ENCODE measurements around the gene SMAD5. TPM values are rescaled to one million over a fixed set of nuclear protein-coding genes. Genes with fewer than 3 reads are reported as not detected.

SMAD5 gene
- total and polyA plus RNA-seq, 2 of the 8 experiments (the other 6 are each of a cell fraction or from before 2014, with no cell fraction given), result 30.2 to 60.5 TPM

GRCh38 chr5:136221340-136221739 is 88.7 kb downstream of the SMAD5 start:
- Histone ChIP-seq H2BK120ac (replicated peaks; ENCODE audit: low read depth, low read length) (no peak overlapping the region), H4K20me1 (replicated peaks in 1 of 2; ENCODE audit: control insufficient read depth in 1 of 2, insufficient read depth in 2 of 2, low read length in 2 of 2) (no peaks in the 10 kb centered on the region), H3K56ac (replicated peaks; ENCODE audit: insufficient read length, low read depth, low read length) (no peak overlapping the region), H3K23ac (ENCODE audit: insufficient read length) (no peak overlapping the region), H2BK12ac (ENCODE audit: low read depth, low read length) (no peak overlapping the region), H3K4me3 (ENCODE audit: extremely low read depth in 1 of 4, insufficient read depth in 2 of 4, low read depth in 3 of 4, low read length in 4 of 4) (no peak overlapping the region), H3K79me1 (ENCODE audit: low read depth, low read length) (no peaks in the 10 kb centered on the region), H3K9me3 (ENCODE audit: insufficient read depth in 2 of 2, low read depth in 1 of 2, low read length in 1 of 2) (peaks cover 2 to 16% of the 10 kb centered on the region in 2 experiments), H3K4ac (replicated peaks; ENCODE audit: insufficient read length, low read depth, low read length) (no peak overlapping the region), H3K4me2 (ENCODE audit: insufficient read depth in 1 of 2, low read depth in 2 of 2, low read length in 2 of 2) (no peak overlapping the region), H2BK20ac (ENCODE audit: low read length) (no peak overlapping the region), H4K8ac (ENCODE audit: extremely low read depth, insufficient read depth, low read length) (no peak overlapping the region), H2AFZ (ENCODE audit: low read length) (no peak overlapping the region), H3K36me3 (ENCODE audit: control insufficient read depth in 2 of 4, insufficient read depth in 4 of 4, low read length in 3 of 4) (no peaks in the 10 kb centered on the region), H4K5ac (ENCODE audit: insufficient read length, low read depth, low read length) (no peak overlapping the region), H3K4me1 (replicated peaks in 1 of 4; ENCODE audit: control insufficient read depth in 3 of 4, insufficient read depth in 4 of 4, low read length in 3 of 4) (peaks cover 0 to 6% (median 0%) of the 10 kb centered on the region in 4 experiments; a peak in 1 of 7 replicates), H3K27me3 (replicated peaks in 1 of 4; ENCODE audit: control insufficient read depth in 3 of 4, extremely low read depth in 1 of 4, insufficient read depth in 3 of 4, low read length in 3 of 4) (no peaks in the 10 kb centered on the region; a peak in 1 of 7 replicates), H3K9ac (replicated peaks in 1 of 4; ENCODE audit: extremely low read depth in 1 of 4, low read depth in 3 of 4, low read length in 3 of 4) (no peak overlapping the region), H2BK5ac (ENCODE audit: low read depth, low read length) (no peak overlapping the region), H3K18ac (ENCODE audit: extremely low read depth, low read length) (no peak overlapping the region), H4K91ac (replicated peaks; ENCODE audit: insufficient read length, low read length) (no peak overlapping the region), H2AK5ac (ENCODE audit: low read depth, low read length) (no peak overlapping the region), H3K27ac (ENCODE audit: low read depth, low read length) (no peak overlapping the region), H2BK15ac (ENCODE audit: low read length) (no peak overlapping the region), H3K79me2 (ENCODE audit: control insufficient read depth in 1 of 2, insufficient read depth in 2 of 2, low read length in 2 of 2) (no peaks in the 10 kb centered on the region), H3K23me2 (ENCODE audit: low read depth, low read length) (no peaks in the 10 kb centered on the region), H3K14ac (ENCODE audit: insufficient read length) (no peak overlapping the region)
- WGBS, 2 experiments (ENCODE audit: extremely low coverage in 1 of 2, insufficient coverage in 1 of 2, insufficient read length in 1 of 2, insufficient replicate concordance in 2 of 2, low coverage in 1 of 2, low lambda C conversion rate in 2 of 2, missing lambda C conversion rate in 1 of 2), result 86% methylated on average over 4 of the region's 4 CpGs; no CpG with 5 or more reads in 1 of the 2 experiments
- FAIRE-seq (no peak), DNase-seq (ENCODE audit: low read depth in 1 of 2, low spot score in 2 of 2) (no peak)
- ChIA-PET POLR2A (ENCODE audit: partially characterized antibody) (no interaction called here), CTCF (ENCODE audit: partially characterized antibody) (no interaction called here)
- no peak for TF ChIP-seq SAP30 (IDR thresholded peaks at IDR 0.05; ENCODE audit: insufficient read depth, insufficient replicate concordance, low read length)
- peak; percentile 31; the same call in 1 of the 2 replicates for TF ChIP-seq ZNF274 (IDR thresholded peaks at IDR 0.05; ENCODE audit: borderline replicate concordance, extremely low read depth, low read length)

Measured in H1 (cell line).